ENCODE results near the gene RNASE8. TPM values are rescaled to one million over a fixed set of nuclear protein-coding genes. Genes with fewer than 3 reads are reported as not detected.

RNASE8 gene
- total RNA-seq, 1 donor from 2014 or later: not detected

GRCh38 chr14:21025371-21026273 is 32.0 kb upstream of the RNASE8 start:
- no peak for DNase-seq (ENCODE audit: low spot score)
- Mint-ChIP-seq H3K9me3 (ENCODE audit: low read depth) (no peaks in the 10 kb centered on the region), H3K27ac (ENCODE audit: unreplicated experiment) (no peak overlapping the region), H3K36me3 (ENCODE audit: low read depth) (no peaks in the 10 kb centered on the region), H3K4me3 (ENCODE audit: unreplicated experiment) (peak overlapping the region; percentile 80), H3K27me3 (ENCODE audit: low read depth) (peaks cover 12% of the 10 kb centered on the region), H3K4me1 (ENCODE audit: low read depth) (peaks cover 10% of the 10 kb centered on the region)
- no peak for TF ChIP-seq CTCF (IDR thresholded peaks at IDR 0.05)

GRCh38 chr14:21026274-21026987 is 31.2 kb upstream of the RNASE8 start:
- Mint-ChIP-seq H3K4me3 (ENCODE audit: unreplicated experiment) (no peak overlapping the region), H3K4me1 (ENCODE audit: low read depth) (peaks cover 10% of the 10 kb centered on the region), H3K27me3 (ENCODE audit: low read depth) (peaks cover 12% of the 10 kb centered on the region), H3K36me3 (ENCODE audit: low read depth) (no peaks in the 10 kb centered on the region), H3K27ac (ENCODE audit: unreplicated experiment) (no peak overlapping the region), H3K9me3 (ENCODE audit: low read depth) (no peaks in the 10 kb centered on the region)
- no peak for DNase-seq (ENCODE audit: low spot score)
- no peak for TF ChIP-seq CTCF (IDR thresholded peaks at IDR 0.05)

GRCh38 chr14:21026988-21027315 is 30.7 kb upstream of the RNASE8 start:
- Mint-ChIP-seq H3K27ac (ENCODE audit: unreplicated experiment) (no peak overlapping the region), H3K36me3 (ENCODE audit: low read depth) (no peaks in the 10 kb centered on the region), H3K9me3 (ENCODE audit: low read depth) (no peaks in the 10 kb centered on the region), H3K4me1 (ENCODE audit: low read depth) (peaks cover 10% of the 10 kb centered on the region), H3K4me3 (ENCODE audit: unreplicated experiment) (no peak overlapping the region), H3K27me3 (ENCODE audit: low read depth) (peaks cover 17% of the 10 kb centered on the region)
- no peak for TF ChIP-seq CTCF (IDR thresholded peaks at IDR 0.05)
- DNase-seq (ENCODE audit: low spot score): no peak

- Mint-ChIP-seq H3K27ac (ENCODE audit: unreplicated experiment) (no peak within 1 kb of the TSS), H3K9me3 (ENCODE audit: low read depth) (no peaks in the 10 kb centered on the region), H3K27me3 (ENCODE audit: low read depth) (peaks cover 10% of the 10 kb centered on the region), H3K4me1 (ENCODE audit: low read depth) (peaks cover 5% of the 10 kb centered on the region), H3K4me3 (ENCODE audit: unreplicated experiment) (no peak within 1 kb of the TSS), H3K36me3 (ENCODE audit: low read depth) (no peaks in the 10 kb centered on the region)
- TF ChIP-seq CTCF (IDR thresholded peaks at IDR 0.05): no peak
- no peak for DNase-seq (ENCODE audit: low spot score)
Measured at GRCh38 chr14:21029917-21030316, 27.7 kb upstream of the RNASE8 start, which contains the start of gene TPPP2. TPPP2 (plus strand) TSS chr14:21030217; CDS start chr14:21030582, 365 bp downstream.

- peaks cover 12% of the 10 kb centered on the region for H3K27me3 Mint-ChIP-seq (ENCODE audit: low read depth)
- no peak overlapping the region for H3K27ac Mint-ChIP-seq (ENCODE audit: unreplicated experiment)
- H3K4me1 Mint-ChIP-seq (ENCODE audit: low read depth): peaks cover 3% of the 10 kb centered on the region
- DNase-seq (ENCODE audit: low spot score): no peak
- H3K9me3 Mint-ChIP-seq (ENCODE audit: low read depth): no peaks in the 10 kb centered on the region
- H3K4me3 Mint-ChIP-seq (ENCODE audit: unreplicated experiment): no peak overlapping the region
- no peaks in the 10 kb centered on the region for H3K36me3 Mint-ChIP-seq (ENCODE audit: low read depth)
- TF ChIP-seq CTCF (IDR thresholded peaks at IDR 0.05): no peak
Measured at GRCh38 chr14:21030531-21030930, 27.1 kb upstream of the RNASE8 start.

Measured in chondrocyte (in vitro differentiated cells).